Bone marrow (tissue), 2 donors: Measurements from ENCODE around the gene SUSD2.
A peak's percentile ranks its signal among the peaks of the same experiment; 100 is the strongest.
"Not testable (repeated sequence)": the region's sequence is repeated elsewhere in the genome, so short reads cannot be mapped to it uniquely, and the experiment has no call there.

Source experiments
- DNase-seq, 2 donors: peaks; one replicate each; lab custom pipeline; 2025; lab: John Stamatoyannopoulos, UW

The SUSD2 gene

DNA sequence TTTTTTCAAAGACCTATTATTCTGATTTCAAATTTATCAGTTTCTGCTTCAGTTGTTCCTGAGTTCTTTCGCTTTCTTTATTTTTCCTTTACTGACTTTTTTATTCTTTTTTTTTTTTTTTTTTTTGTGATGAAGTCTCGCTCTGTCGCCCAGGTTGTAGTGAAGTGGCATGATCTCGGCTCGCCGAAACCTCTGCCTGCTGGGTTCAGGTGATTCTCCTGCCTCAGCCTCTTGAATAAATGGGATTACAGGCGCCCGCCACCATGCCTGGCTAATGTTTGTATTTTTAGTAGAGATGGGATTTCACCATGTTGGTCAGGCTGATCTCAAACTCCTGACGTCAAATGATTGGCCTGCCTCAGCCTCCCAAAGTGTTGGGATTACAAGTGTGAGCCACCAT is 31.8 kb downstream of the SUSD2 start:
- DNase-seq, result not testable (repeated sequence)

DNA sequence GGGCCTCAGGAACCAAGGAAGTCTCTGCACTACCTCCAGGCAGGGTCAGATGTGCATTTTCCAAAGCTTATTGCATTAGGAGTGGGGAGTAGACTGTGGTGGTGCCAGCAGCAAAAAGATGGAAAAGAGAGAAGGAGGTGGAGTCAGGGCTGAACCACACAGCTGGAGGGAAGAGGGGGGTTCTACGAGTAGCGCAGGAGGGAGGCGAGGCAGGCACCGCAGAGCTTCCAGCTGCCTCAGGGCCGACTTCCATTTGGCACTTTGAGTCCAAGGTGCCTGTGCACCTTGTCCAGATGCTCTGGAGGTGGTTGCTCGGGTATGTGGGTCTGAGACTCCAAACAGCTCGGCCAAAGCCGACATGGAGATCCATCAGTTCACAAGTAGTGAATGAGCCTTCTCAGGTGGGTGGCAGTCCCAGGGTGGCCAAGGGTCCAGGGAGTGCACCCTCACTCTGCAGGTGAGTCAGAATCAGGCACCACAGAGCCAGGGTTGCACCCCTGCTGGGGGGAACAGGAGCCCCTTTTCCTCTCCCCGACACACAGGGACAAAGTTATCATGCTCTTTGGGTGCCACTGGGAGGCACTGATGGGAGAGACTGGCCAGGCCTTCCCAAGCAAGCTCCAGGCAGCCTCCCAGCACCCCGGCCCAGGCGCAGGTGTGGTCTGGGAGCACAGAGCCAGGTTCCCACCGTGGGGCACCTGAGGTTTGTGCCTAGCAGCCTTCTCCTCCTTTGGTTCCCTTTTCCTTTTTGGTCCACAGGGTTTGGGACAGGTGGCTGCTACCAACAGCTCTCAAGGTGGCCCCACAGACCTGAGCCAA is 33.4 kb downstream of the SUSD2 start:
- DNase-seq, result no peak

DNA sequence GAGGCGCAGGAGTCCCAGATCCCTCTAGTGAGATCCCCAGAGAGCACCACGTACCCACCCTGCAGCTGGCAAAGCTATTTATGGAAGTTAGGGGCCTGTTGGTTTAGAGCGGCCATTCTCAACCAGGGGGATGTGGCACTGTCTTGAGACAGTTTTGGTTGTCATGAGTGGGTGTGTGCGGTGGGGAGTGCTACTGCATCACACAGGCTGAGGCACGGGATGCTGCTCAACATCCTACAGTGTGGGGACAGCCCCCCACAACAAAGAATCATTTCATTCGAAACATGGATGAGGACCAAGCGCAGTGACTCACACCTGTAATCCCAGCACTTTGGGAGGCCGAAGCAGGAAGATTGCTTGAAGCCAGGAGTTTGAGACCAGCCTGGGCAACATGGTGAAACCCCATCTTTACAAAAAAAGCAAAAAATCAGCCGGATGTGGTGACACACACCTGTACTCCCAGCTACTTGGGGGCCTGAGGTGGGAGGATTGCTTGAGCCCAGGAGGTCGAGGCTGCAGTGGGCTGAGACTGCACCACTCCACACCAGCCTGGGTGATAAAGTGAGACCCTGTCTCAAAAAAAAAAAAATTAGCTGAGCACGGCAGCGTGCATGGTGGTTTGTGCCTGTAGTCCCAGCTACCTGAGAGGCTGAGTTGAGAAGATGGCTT is 35.4 kb downstream of the SUSD2 start:
- DNase-seq, result no peak

DNA sequence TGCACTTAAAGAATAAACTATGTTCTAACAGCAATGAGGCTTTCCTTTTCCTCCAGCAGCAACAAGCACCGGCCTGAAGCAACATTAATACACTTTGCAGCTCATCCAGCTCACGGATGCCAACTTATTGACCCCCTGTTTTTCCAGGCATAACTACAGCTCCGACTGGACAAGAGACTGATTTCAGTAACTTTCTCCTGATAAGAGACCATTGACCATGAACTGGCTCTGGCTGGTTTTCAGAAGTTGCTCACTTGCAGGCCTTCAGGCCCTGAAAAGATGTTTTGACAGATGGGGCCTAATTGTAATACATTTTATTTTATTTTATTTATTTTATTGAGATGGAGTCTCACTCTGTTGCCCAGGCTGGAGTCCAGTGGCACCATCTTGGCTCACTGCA is 36.1 kb downstream of the SUSD2 start:
- no peak for DNase-seq

DNA sequence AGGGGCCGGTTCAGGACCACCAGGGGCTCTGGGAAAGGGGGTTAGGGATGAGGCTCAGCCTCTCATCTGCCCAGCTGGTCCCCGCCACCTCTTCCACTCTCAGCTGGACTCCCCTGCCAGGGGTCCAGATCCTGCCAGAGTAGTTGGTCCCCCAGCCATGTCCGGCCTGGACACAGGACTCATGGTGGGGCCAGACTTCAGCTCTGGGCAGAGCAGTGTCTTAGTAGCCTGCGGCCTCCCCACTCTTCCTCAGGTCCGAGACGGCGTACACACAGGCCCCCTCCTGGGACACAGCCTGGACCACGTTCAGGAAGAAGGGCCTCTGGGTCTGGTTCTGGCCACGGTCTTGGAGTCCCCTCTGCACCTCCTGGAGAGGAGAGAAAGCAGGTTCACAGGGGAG is 38.5 kb downstream of the SUSD2 start:
- DNase-seq, result no peak

DNA sequence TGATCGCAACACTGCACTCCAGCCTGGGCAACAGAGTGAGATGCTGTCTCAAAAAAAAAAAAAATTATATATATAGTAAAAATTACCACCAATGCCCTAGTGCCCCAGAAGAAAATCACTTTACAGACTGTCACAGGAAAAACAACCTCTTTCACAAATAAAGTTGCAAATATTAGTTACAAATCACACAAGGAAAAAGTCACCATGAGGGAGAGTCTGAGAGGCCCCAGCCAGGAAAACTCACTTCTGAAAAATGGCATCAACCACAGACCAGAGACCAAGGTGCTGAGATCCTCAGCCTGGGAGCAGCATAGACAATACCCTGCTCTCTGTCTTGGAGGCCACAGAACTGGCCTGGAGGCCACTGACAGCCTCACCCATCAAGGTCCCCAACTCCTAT is 43.2 kb downstream of the SUSD2 start:
- DNase-seq, result no peak

DNA sequence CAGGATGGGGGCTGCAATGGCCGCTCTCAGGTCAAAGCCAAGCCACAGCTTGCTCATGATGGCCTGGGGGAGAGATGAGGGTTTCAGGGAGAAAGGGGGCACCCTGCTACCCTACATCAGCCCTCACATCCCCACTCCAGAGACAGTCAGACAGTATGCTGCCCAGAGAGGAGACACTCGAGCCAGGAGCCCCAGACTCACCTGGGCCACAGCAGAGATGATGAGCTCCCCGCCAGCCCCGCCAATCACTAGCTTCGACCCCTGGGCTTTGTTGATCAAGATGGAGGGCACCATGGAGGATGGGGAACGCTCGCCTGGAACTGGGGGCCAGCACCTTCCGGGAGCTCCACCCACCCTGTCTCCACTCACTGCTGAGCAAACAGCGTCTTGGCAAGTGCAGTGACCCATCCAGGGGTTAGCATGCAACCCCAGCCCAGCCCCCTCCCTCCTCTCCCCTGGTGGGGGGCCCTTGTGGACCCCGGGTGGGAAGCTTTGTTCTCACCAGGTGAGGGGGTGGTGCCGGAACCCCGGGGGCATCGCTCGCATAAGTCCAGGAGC is 43.8 kb downstream of the SUSD2 start:
- DNase-seq, result no peak

DNA sequence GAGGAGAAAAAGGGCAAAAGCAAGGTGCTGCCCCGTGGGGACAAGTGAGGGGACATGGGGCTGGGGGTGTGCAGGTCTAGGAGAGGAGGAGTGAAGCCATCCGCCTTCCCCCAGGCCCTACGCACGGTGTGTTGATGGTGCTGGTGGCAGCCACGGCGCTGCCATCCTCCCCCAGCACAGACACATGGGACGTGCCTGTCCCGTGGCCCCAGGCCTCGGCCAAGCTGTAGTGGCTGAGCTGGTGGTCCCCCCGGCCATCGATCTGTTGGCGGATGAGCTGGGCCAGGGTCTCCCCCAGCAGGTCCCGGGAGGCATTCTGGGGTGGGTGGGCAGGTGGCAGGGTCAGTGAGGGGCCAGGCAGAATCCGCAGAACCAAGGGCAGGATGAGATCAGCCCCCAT is 44.7 kb downstream of the SUSD2 start:
- DNase-seq, result no peak

DNA sequence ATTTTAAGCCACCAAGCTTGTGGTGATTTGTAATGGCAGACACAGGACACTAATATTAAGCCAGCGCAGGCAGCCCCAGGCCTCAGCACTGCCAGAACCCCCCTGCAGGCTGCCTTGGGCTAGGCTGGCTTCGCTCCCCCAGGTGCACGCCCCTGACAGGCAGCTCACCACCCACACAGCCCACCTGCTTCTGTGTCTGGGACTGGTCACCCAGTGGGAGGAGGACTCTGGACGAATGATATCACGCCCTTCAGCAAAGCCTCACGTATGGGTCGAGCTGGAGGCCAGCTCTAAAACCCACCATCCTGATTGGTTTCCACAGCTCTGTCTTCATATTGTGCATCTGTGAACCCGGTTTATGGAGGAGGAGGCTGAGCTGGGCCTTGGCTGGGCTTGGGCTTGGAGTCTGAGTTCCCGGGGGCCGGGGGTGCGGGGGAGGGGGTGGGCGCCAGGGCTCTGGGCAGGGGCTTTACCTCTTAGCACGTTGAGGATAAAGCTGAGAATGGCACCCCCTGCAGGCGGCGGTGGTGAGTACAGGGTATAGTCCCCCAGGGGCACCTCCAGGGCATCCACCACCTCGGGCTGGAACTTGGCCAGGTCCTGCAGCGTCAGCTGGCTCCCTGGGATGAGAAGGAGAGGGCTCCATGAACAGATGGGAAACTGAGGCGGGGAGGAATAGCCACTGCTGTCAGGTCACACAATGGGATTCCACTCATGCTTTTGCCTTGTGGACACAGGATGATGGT is 49.8 kb downstream of the SUSD2 start:
- DNase-seq, result peak; percentile 24 to 51

DNA sequence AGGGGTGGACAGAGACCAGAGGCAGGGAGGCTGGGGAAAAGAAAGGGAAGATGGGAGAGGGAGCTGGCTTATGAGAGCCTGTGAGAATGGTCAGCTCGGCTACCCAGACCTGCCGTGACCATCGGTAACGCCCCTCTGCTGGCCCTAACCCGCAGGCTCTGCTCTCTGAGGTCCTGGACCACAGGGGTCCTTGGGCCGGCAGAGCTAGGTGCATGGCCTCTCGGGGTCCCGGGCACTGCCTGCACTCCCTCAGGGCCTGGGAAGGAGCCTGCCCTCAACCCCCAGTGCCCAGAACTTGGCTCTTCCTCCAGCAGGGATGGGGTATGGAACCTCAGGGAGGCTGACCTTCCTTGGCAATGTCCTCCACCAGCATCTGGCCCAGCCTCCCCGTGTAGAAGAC is 50.4 kb downstream of the SUSD2 start:
- no peak for DNase-seq

DNA sequence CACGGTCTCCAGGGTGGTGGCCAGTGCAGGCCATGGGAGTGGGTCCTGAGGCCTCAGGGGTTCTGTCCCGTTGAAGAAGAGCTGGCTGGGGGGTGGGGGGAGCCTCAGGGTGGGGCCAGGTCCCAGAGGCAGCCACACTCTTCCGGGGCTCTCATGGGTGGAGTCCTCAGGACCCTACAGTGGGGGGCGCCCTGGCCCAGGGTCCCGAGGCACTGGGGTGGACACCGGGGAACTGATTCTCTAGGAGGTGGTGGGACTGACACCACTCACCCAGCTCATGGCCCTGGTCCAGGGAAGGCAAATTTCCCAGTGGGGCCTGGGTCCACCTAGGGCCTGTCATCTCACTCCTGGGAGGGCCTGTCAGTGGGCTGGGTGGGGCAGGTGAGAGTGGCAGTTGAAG is 50.8 kb downstream of the SUSD2 start:
- no peak for DNase-seq

DNA sequence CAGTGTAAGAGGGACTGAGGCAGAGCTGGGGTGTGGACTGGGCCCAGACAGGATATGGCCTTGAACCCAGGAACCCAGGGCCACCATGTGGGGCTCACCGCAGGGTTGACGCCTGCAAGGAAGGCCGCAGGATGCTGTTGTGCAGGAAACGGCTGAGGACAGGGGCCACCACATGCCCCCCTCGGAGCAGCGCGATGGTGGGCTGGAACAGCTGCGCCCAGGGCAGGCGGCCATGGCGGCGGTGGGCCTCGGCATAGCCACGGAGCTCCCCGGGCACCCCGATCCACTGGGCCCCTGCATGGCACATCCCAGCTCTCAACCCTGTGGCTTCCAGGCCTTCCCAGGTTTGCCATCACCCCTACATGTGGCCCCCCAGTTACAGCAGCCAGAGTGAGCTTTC is 51.4 kb downstream of the SUSD2 start:
- no peak for DNase-seq

DNA sequence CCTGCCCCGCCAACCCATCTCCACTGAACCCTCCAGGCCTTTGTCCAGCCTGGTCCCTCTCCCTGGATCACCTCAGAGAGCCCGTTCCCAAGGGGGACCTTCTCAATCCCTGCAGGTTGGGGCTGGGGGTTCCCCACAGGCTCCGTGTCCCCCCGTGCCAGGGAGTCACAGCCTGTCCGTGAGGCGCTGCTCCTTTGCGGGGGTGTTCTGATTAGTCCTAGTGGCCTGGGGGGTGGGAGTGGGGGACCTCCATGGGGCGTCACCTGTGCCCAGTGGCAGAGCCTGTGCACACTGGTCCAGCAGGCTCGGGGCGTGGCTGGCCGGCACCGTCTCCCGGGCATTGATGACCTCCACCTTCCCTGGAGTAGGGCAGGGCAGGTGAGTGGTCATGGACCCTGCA is 51.9 kb downstream of the SUSD2 start:
- no peak for DNase-seq

DNA sequence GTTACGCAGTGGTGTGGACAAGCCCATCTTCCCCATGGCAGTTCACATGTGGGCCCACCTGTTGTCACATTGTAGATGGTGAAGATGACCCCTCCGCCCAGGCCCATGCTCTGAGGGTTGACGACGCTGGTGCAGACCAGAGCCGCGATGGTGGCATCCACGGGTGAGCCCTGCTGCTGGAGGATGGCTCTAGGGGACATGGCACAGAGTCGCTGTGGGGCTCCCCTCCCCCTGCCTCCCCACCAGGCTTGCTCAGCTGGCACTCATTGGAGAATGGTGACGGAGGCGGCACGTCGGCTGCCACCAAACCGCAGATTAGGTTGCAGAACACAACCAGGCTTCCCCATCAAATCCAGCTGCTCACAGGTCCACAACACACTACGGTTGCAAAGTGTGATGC is 52.5 kb downstream of the SUSD2 start:
- no peak for DNase-seq

DNA sequence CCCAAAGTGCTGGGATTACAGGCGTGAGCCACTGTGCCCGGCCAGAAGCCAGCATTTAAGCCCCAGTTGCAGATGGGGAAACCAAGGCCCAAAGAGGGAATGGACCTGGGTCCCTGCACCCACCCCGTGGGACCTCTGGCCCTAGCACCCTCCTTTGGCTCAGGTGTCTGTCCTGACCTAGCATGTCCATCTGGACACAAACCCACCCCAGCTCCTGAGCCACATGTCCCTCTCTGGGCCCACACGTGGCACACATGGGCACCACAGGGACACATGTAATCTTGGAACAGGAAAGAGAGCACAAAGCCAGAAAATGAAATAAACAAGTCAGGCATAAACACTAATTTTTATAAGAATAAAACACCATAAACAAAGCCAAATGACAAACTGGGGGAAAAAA is 54.0 kb downstream of the SUSD2 start:
- no peak for DNase-seq

DNA sequence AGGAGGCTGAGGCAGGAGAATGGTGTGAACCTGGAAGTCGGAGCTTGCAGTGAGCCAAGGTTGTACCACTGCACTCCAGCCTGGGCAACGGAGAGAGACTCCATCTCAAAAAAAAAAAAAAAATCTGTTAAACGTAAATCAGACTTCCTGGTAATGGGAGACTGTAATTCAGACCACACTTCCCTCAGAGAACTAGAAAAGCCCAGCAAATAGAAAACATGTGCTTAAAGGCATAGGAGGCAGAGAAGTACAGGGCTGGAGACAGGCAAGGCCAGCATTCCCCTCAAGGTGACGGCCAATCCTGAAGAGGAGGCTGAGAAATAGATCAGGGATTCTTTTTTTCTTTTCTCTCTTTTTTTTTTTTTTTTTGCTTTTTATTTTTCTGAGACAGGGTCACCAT is 55.4 kb downstream of the SUSD2 start:
- DNase-seq, result no peak

DNA sequence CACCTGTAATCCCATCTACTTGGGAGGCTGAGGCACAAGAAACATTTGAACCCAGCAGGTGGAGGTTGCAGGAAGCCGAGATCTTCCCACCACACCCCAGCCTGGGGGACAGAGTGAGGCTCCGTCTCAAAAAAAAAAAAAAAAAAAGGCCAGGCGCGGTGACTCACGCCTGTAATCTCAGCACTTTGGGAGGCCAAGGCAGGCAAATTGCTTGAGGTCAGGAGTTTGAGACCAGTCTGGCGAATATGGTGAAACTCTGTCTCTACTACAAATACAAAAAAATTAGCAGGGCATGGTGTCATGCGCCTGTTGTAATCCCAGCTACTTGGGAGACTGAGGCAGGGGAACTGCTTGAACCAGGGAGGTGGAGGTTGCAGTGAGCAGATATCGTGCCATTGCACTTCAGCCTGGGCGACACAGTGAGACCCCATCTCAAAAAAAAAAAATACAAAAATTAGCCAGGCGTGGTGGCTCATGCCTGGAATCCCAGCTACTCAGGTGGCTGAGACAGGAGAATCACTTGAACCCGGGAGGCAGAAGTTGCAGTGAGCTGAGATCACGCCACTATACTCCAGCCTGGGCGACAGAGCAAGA is 56.9 kb downstream of the SUSD2 start:
- DNase-seq, result not testable (repeated sequence)
